ENCODE results near the gene PLOD2.

DNA sequence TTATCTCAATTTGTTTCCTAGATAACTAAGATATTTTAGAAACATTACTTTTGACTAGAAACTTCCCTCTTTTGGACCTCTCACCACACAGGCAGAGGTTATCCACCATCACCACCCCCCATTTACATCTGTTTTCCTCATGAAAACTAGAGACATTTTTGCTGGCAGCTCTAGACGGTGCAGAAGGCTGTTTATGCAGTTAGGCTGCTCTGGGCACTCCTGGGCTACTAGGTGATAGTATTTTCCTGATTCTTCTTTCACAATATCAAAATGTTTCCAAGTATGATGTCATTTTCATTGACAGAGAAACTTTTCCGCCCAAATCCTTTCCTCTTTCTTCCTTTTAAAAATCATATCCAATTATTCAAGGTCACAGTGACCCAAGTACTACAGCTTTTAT lies 67.1 kb downstream of the PLOD2 start:
- TF ChIP-seq, protein P1, sequence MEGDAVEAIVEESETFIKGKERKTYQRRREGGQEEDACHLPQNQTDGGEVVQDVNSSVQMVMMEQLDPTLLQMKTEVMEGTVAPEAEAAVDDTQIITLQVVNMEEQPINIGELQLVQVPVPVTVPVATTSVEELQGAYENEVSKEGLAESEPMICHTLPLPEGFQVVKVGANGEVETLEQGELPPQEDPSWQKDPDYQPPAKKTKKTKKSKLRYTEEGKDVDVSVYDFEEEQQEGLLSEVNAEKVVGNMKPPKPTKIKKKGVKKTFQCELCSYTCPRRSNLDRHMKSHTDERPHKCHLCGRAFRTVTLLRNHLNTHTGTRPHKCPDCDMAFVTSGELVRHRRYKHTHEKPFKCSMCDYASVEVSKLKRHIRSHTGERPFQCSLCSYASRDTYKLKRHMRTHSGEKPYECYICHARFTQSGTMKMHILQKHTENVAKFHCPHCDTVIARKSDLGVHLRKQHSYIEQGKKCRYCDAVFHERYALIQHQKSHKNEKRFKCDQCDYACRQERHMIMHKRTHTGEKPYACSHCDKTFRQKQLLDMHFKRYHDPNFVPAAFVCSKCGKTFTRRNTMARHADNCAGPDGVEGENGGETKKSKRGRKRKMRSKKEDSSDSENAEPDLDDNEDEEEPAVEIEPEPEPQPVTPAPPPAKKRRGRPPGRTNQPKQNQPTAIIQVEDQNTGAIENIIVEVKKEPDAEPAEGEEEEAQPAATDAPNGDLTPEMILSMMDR (IDR thresholded peaks at IDR 0.05; ENCODE audit: low read depth, low read length, poor library complexity, severe bottlenecking), result no peak
- TF ChIP-seq EZH2phosphoT487 (IDR thresholded peaks at IDR 0.05; ENCODE audit: borderline replicate concordance, low read length), result no peak

Measured in DOHH2 (cell line).